Fibroblast of lung (primary cell): ENCODE data around the gene A2M.
A peak's percentile ranks its signal among the peaks of the same experiment; 100 is the strongest.

Experiments used
- EZH2 ChIP-seq: IDR thresholded peaks from 2 replicates; pipeline ENCODE4 v1.5.1; 2012; ENCODE audit warnings: low read length, control low read depth, mild to moderate bottlenecking; ENCODE audit errors: missing control alignments
- TF ChIP-seq, protein P1 (sequence below), 2 donors: IDR thresholded peaks in 1 of 2; conservative IDR thresholded peaks in 1 of 2; 1 replicate in 1 of 2; 2 replicates in 1 of 2; pipeline ENCODE4 v1.5.1; 2011 to 2012; ENCODE audit warnings: low read length in 2 of 2, control low read depth in 1 of 2, inconsistent platforms in 1 of 2, low read depth in 1 of 2, mild to moderate bottlenecking in 1 of 2

DNA sequence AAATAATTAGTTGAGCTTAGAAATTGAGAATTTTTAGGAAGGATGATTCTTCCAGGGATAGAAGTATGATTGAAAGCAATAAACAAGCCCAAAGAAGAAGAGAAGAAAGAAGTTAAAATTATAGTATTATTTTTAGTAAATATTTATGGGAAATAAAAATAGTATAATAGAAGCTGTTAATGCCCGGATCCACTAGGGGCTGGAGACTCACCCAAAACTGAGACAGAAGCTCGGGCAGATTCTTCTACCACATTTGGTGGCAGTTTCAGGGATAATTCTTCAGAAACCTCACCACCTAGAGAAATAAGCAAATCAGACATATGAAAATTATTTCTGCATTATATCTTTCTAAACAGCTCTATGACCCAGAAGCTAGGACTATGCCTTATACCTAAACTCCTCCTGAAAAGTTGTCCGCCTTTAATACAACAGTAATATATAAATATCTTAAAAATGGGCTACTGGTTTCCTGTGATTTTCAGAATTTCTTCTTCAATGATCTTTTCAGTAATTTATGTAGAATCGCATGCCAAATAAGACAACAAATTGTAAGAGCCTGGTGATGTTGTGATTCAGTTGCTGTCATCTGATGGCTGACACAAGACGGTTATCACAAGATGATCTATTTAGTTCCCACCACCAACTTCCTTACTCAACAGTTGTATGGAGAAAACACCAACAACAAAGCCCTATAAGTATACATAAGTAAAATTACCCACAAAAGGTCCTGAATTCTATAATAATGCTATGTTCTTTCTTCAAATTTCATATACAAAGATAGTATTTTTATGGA is 35.6 kb downstream of the A2M start:
- TF ChIP-seq, protein P1, sequence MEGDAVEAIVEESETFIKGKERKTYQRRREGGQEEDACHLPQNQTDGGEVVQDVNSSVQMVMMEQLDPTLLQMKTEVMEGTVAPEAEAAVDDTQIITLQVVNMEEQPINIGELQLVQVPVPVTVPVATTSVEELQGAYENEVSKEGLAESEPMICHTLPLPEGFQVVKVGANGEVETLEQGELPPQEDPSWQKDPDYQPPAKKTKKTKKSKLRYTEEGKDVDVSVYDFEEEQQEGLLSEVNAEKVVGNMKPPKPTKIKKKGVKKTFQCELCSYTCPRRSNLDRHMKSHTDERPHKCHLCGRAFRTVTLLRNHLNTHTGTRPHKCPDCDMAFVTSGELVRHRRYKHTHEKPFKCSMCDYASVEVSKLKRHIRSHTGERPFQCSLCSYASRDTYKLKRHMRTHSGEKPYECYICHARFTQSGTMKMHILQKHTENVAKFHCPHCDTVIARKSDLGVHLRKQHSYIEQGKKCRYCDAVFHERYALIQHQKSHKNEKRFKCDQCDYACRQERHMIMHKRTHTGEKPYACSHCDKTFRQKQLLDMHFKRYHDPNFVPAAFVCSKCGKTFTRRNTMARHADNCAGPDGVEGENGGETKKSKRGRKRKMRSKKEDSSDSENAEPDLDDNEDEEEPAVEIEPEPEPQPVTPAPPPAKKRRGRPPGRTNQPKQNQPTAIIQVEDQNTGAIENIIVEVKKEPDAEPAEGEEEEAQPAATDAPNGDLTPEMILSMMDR (conservative IDR thresholded peaks at IDR 0.05 in 1 of 2, IDR thresholded peaks at IDR 0.05 in 1 of 2; ENCODE audit: low read depth in 1 of 2, low read length in 2 of 2): peak in 1 of 2 donors; percentile 2
- TF ChIP-seq EZH2: no peak
